ENCODE measurements around the gene RNF112.

- no peak for TF ChIP-seq CTCF (IDR thresholded peaks at IDR 0.05)
- no peak for TF ChIP-seq POLR2A (IDR thresholded peaks at IDR 0.05)
Observed at GRCh38 chr17:19382531-19383444, 28.2 kb upstream of the RNF112 start.

Measured in right lobe of liver (tissue), 4 donors.